Bronchial epithelial cell (primary cell): ENCODE data around the gene POMT1. TPM values are rescaled to one million over a fixed set of nuclear protein-coding genes. Genes with fewer than 3 reads are reported as not detected.

Source experiments
- DNase-seq: peaks from one replicate; pipeline ENCODE4 v3.0.0-alpha.2; 2010; ENCODE audit warnings: low read depth
- FAIRE-seq: peaks from 2 replicates; lab custom pipeline; 2011; peaks lifted over from hg19 to GRCh38; lab: Jason Lieb, UNC
- H3K27me3 ChIP-seq: 2 replicates; pipeline ENCODE4 v1.5.1; 2011; ENCODE audit warnings: low read length; ENCODE audit not compliant: control insufficient read depth, insufficient read depth
- H3K36me3 ChIP-seq: 2 replicates; pipeline ENCODE4 v1.5.1; 2011; ENCODE audit warnings: low read length; ENCODE audit not compliant: control insufficient read depth, insufficient read depth
- H3K4me3 ChIP-seq: 2 replicates; pipeline ENCODE4 v1.5.1; 2011; ENCODE audit warnings: mild to moderate bottlenecking, low read depth, low read length, control low read depth
- CTCF ChIP-seq: IDR thresholded peaks from 2 replicates; pipeline ENCODE4 v1.5.1; 2011; ENCODE audit warnings: mild to moderate bottlenecking, moderate library complexity, low read length, control low read depth, inconsistent platforms; ENCODE audit not compliant: insufficient read depth, severe bottlenecking
- total RNA-seq: library from RNA; depleted of rRNA; stranded (reverse); fragments of >200 nt; gene quantifications from 2 replicates; pipeline ENCODE4 v1.2.1, GENCODE V29; 2014

Gene POMT1
- total RNA-seq, 1 donor from 2014 or later: 13.7 TPM

- Histone ChIP-seq H3K4me3 (peak overlapping the region; percentile 85), H3K27me3 (no peaks in the 10 kb centered on the region), H3K36me3 (peaks cover 12% of the 10 kb centered on the region)
- no peak for TF ChIP-seq CTCF
- FAIRE-seq (no peak), DNase-seq (no peak)
Measured at GRCh38 chr9:131529597-131530545, 27.2 kb downstream of the POMT1 start.

- no peak for FAIRE-seq
- peak; percentile 50 for TF ChIP-seq CTCF
- DNase-seq: peak; percentile 5
- no peaks in the 10 kb centered on the region for H3K27me3 ChIP-seq
- H3K36me3 ChIP-seq: peaks cover 12% of the 10 kb centered on the region
- H3K4me3 ChIP-seq: peak overlapping the region; percentile 85
Measured at GRCh38 chr9:131530546-131530919, 27.8 kb downstream of the POMT1 start.

GRCh38 chr9:131530920-131531832 lies 28.5 kb downstream of the POMT1 start, which contains the start of gene UCK1:
TSS of gene UCK1 (minus strand) at chr9:131531263. CDS start at chr9:131531174, 89 bp downstream.
- Histone ChIP-seq H3K27me3 (no peaks in the 10 kb centered on the region), H3K4me3 (peak within 1 kb of the TSS; percentile 85), H3K36me3 (peaks cover 11% of the 10 kb centered on the region)
- DNase-seq (peak; percentile 41), FAIRE-seq (no peak)
- TF ChIP-seq CTCF: no peak

GRCh38 chr9:131534721-131535237 lies 32.1 kb downstream of the POMT1 start:
- FAIRE-seq: no peak
- TF ChIP-seq CTCF: no peak
- DNase-seq: no peak
- H3K36me3 ChIP-seq: no peaks in the 10 kb centered on the region
- H3K4me3 ChIP-seq: no peak overlapping the region
- no peaks in the 10 kb centered on the region for H3K27me3 ChIP-seq

- H3K27me3 ChIP-seq: no peaks in the 10 kb centered on the region
- DNase-seq (no peak), FAIRE-seq (no peak)
- H3K36me3 ChIP-seq: no peaks in the 10 kb centered on the region
- no peak for TF ChIP-seq CTCF
- no peak overlapping the region for H3K4me3 ChIP-seq
Measured at GRCh38 chr9:131537946-131538345, 35.2 kb downstream of the POMT1 start.
